GM12878 (cell line): ENCODE data around the gene VLDLR. TPM values are rescaled to one million over a fixed set of nuclear protein-coding genes. Genes with fewer than 3 reads are reported as not detected.

Source experiments
- ATAC-seq: fragments of 200-7000 bp; cut with Tn5 transposase; 3 replicates; pipeline ENCODE4 v1.9.1; 2020; ENCODE audit warnings: mild to moderate bottlenecking, moderate library complexity
- BruUV-seq: library from RNA; stranded (reverse); fragments of 400-500 nt; replicated peaks from 2 replicates; lab custom pipeline; 2021; lab: Mats Ljungman, UMichigan
- CTCF ChIA-PET: fragments of 300-600 bp; sonication (Branson Sonifier 250); formaldehyde crosslinking; extraction: SDS; loops from one replicate; lab custom pipeline; 2021; ENCODE audit warnings: inconsistent platforms; lab: Yijun Ruan, JAX
- POLR2A ChIA-PET: fragments of 350-600 bp; formaldehyde crosslinking; extraction: SDS; loops from one replicate; lab custom pipeline; 2021; ENCODE audit warnings: inconsistent platforms; lab: Charles Lee
- RAD21 ChIA-PET: fragments of 300-600 bp; sonication (Branson Sonifier 250); formaldehyde crosslinking; loops from one replicate; lab custom pipeline; 2023; ENCODE audit warnings: antibody characterized with exemption; ENCODE audit not compliant: unreplicated experiment; lab: Charles Lee
- SMC1A ChIA-PET: fragments of 300-600 bp; sonication (Branson Sonifier 250); formaldehyde crosslinking; loops from one replicate; lab custom pipeline; 2023; ENCODE audit not compliant: unreplicated experiment, uncharacterized antibody; lab: Charles Lee
- DNase-seq: peaks from one replicate; pipeline ENCODE4 v3.0.0-alpha.2; 2011; ENCODE audit warnings: low read depth, low spot score
- FAIRE-seq: peaks from 3 replicates; lab custom pipeline; 2011; peaks lifted over from hg19 to GRCh38; lab: Jason Lieb, UNC
- H2AFZ ChIP-seq: 2 replicates; pipeline ENCODE4 v1.6.0; 2011; ENCODE audit warnings: low read depth, low read length, control low read depth; ENCODE audit not compliant: control insufficient read depth
- H3K27ac ChIP-seq: 2 replicates; pipeline ENCODE4 v1.5.1; 2011; ENCODE audit warnings: control low read depth; ENCODE audit not compliant: control insufficient read depth, insufficient read depth
- H3K27me3 ChIP-seq, 2 experiments: replicated peaks in 1 of 2; 2 replicates each; pipeline versions ENCODE4 v1.6.0 to v1.6.1; 2011; ENCODE audit warnings: low read length in 1 of 2; ENCODE audit not compliant: control insufficient read depth in 2 of 2, insufficient read depth in 2 of 2
- H3K36me3 ChIP-seq, 2 experiments: 2 replicates each; pipeline ENCODE4 v1.5.1; 2011; ENCODE audit warnings: low read length in 1 of 2; ENCODE audit not compliant: control insufficient read depth in 2 of 2, insufficient read depth in 2 of 2
- H3K4me1 ChIP-seq: 2 replicates; pipeline ENCODE4 v1.6.1; 2011; ENCODE audit warnings: mild to moderate bottlenecking, low read length, moderate library complexity, mixed read lengths; ENCODE audit not compliant: control insufficient read depth, insufficient read depth
- H3K4me2 ChIP-seq: 2 replicates; pipeline ENCODE4 v1.6.0; 2011; ENCODE audit warnings: control low read depth; ENCODE audit not compliant: control insufficient read depth, insufficient read depth
- H3K4me3 ChIP-seq: fragments of 200-600 bp; sonication (generic); 2 replicates; pipeline ENCODE4 v1.5.1; 2016
- H3K79me2 ChIP-seq: 2 replicates; pipeline ENCODE4 v1.6.0; 2011; ENCODE audit warnings: low read length; ENCODE audit not compliant: control insufficient read depth, insufficient read depth
- H3K9ac ChIP-seq: 2 replicates; pipeline ENCODE4 v1.8.0; 2011; ENCODE audit warnings: low read length, control low read depth, mixed read lengths; ENCODE audit not compliant: control insufficient read depth, insufficient read depth
- H3K9me3 ChIP-seq: replicated peaks from 3 replicates; pipeline ENCODE4 v1.5.1; 2011; ENCODE audit warnings: mild to moderate bottlenecking, low read length; ENCODE audit not compliant: control insufficient read depth, insufficient read depth
- H4K20me1 ChIP-seq: 2 replicates; pipeline ENCODE4 v1.6.0; 2011; ENCODE audit not compliant: control insufficient read depth, insufficient read depth
- CBX5 ChIP-seq: sonication (generic); IDR thresholded peaks from 2 replicates; pipeline ENCODE4 v1.6.1; 2016; ENCODE audit warnings: low read depth, moderate library complexity, mild to moderate bottlenecking, inconsistent platforms
- CHD1 ChIP-seq: IDR thresholded peaks from 2 replicates; pipeline ENCODE4 v1.6.1; 2012; ENCODE audit warnings: low read depth, low read length, improper control_type of control experiment
- E2F4 ChIP-seq: IDR thresholded peaks from 2 replicates; pipeline ENCODE4 v1.6.1; 2012; ENCODE audit warnings: low read depth, low read length, improper control_type of control experiment
- EED ChIP-seq: sonication (generic); IDR thresholded peaks from 2 replicates; pipeline ENCODE4 v1.6.1; 2016; ENCODE audit warnings: antibody characterized with exemption, low read depth
- HDGF ChIP-seq: fragments of 450-650 bp; IDR thresholded peaks from 2 replicates; pipeline ENCODE4 v1.6.1; 2016; ENCODE audit warnings: antibody characterized with exemption
- MEF2A ChIP-seq: IDR thresholded peaks from 2 replicates; pipeline ENCODE4 v1.6.1; 2011; ENCODE audit warnings: low read depth, mild to moderate bottlenecking, low read length, moderate library complexity; ENCODE audit not compliant: insufficient read depth
- NR2C2 ChIP-seq: IDR thresholded peaks from 2 replicates; pipeline ENCODE4 v1.6.1; 2011; ENCODE audit warnings: borderline replicate concordance, low read depth; ENCODE audit not compliant: control insufficient read depth, insufficient read length
- POLR2AphosphoS2 ChIP-seq: IDR thresholded peaks from 2 replicates; pipeline ENCODE4 v1.6.1; 2011; ENCODE audit warnings: low read depth, mild to moderate bottlenecking, low read length, improper control_type of control experiment, moderate library complexity
- ZBED1 ChIP-seq: IDR thresholded peaks from 2 replicates; pipeline ENCODE4 v1.6.1; 2016; ENCODE audit warnings: borderline replicate concordance
- ZNF207 ChIP-seq: fragments of 450-650 bp; IDR thresholded peaks from 2 replicates; pipeline ENCODE4 v1.6.1; 2014; ENCODE audit warnings: antibody characterized with exemption, mild to moderate bottlenecking, borderline replicate concordance
- WGBS: methylation state at CpG from one replicate; pipeline ENCODE4 v1.1.6; 2016; ENCODE audit warnings: low lambda C conversion rate; ENCODE audit not compliant: insufficient replicate concordance, insufficient coverage; ENCODE audit errors: missing lambda C conversion rate; 5-methylcytosine and 5-hydroxymethylcytosine counted together
- in situ Hi-C: fragments of 300-500 bp; cut with MboI; formaldehyde crosslinking; loops from 9 replicates; pipeline ENCODE4 v1.14.3; 2018; ENCODE audit warnings: mixed read lengths
- intact Hi-C: fragments of 100-400 bp; cut with micrococcal nuclease; formaldehyde crosslinking; loops from one replicate; pipeline ENCODE4 v1.14.2; 2022; ENCODE audit not compliant: unreplicated experiment
- polyA plus RNA-seq, 11 experiments: library from polyadenylated mRNA; depleted of rRNA in 4 of 11; unstranded in 6 of 11; stranded (reverse) in 5 of 11; fragments of >200 nt; fragmentation: Nextera tagmentation in 4 of 11; fragmentation: Illumina TruSeq in 1 of 11; extraction: Ambion mirVana in 4 of 11; extraction: Trizol in 1 of 11; gene quantifications; 1 replicate in 1 of 11; 2 replicates in 10 of 11; pipeline versions ENCODE4 v1.2.1 to v1.2.3, GENCODE V29; 2011 to 2016; ENCODE audit warnings: inconsistent platforms in 2 of 11, missing spikeins in 2 of 11, low read depth in 1 of 11
- total RNA-seq, 4 experiments: library from RNA; depleted of rRNA in 3 of 4; stranded (reverse); fragments of >200 nt in 3 of 4; fragmentation: Illumina TruSeq in 1 of 4; extraction: Trizol in 1 of 4; gene quantifications; 2 replicates each; pipeline versions ENCODE4 v1.2.1 to v1.2.3, GENCODE V29; 2013 to 2021
- TF ChIP-seq, protein P1 (sequence below): fragments of 450-650 bp; IDR thresholded peaks from 2 replicates; pipeline ENCODE4 v1.6.1; 2017; ENCODE audit warnings: borderline replicate concordance
- TF ChIP-seq, protein P2 (sequence below): fragments of 450-650 bp; conservative IDR thresholded peaks from 2 replicates; pipeline ENCODE4 v1.6.1; 2017; ENCODE audit warnings: mild to moderate bottlenecking, moderate library complexity

The VLDLR gene
- total and polyA plus RNA-seq, 10 of the 15 experiments (the other 5 are each of a cell fraction or from before 2014, with no cell fraction given): 0.14 to 5.9 (median 0.57) TPM

GRCh38 chr9:2628919-2629318 lies 7.3 kb downstream of the VLDLR start:
- CTCF ChIA-PET: interaction anchor here (1.4 kb wide), 1 partner anchor 12 kb away, joined by 4 read pairs; no protein-coding TSS in a partner anchor
- H3K4me1 ChIP-seq: no peaks in the 10 kb centered on the region
- no peaks in the 10 kb centered on the region for H3K36me3 ChIP-seq
- no TSS peak for BruUV-seq
- intact Hi-C loops (loop anchor here (10.0 kb wide), 1 partner anchor 374 kb away; no protein-coding TSS in a partner anchor), in situ Hi-C loops (no loop called here)
- no peaks in the 10 kb centered on the region; the same call in 2 of the 3 replicates for H3K9me3 ChIP-seq
- RAD21 ChIA-PET: interaction anchor here (1.3 kb wide), 1 partner anchor 27 kb away, joined by 4 read pairs; no protein-coding TSS in a partner anchor
- no peaks in the 10 kb centered on the region for H3K79me2 ChIP-seq
- 75% methylated on average over 5 of the region's 5 CpGs for WGBS
- FAIRE-seq (no peak), ATAC-seq (no peak)
- no peak overlapping the region for H3K4me2 ChIP-seq
- SMC1A ChIA-PET: no interaction called here
- no peaks in the 10 kb centered on the region; a peak in 1 of 4 replicates for H3K27me3 ChIP-seq
- POLR2A ChIA-PET: no interaction called here
- H2AFZ ChIP-seq: no peak overlapping the region
- no peak overlapping the region for H3K27ac ChIP-seq
- H4K20me1 ChIP-seq: no peaks in the 10 kb centered on the region; the same call in 1 of the 2 replicates
- TF ChIP-seq EED: no peak
- TF ChIP-seq, all 136 proteins: peak for 0
- Histone ChIP-seq H3K4me3 (no peak overlapping the region), H3K9ac (no peak overlapping the region)
- DNase-seq: no peak

DNA sequence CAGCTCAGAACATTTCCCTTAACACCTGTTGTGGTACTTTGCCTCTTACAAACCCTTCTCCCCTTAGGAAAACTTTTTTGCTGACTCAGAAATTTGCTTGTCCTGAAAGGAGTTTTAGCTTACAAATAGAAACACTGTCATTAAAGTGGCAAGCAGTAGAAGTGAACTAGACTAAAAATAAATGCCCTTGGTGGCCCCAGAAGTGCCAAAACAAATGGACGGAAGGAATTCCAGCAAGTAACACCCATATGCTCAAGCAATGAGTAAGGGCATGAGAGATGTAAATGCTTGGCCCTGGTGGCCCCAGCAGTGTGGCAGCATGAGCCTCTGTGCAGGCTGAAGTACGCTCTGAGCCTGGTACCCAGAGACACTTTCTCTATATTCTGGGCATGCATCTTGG lies 8.6 kb downstream of the VLDLR start:
- in situ Hi-C loops: no loop called here
- intact Hi-C loops: no loop called here
- Histone ChIP-seq H3K27ac (no peak overlapping the region), H3K9me3 (no peaks in the 10 kb centered on the region; the same call in 2 of the 3 replicates), H3K27me3 (no peaks in the 10 kb centered on the region), H3K9ac (no peak overlapping the region), H3K36me3 (no peaks in the 10 kb centered on the region), H3K4me1 (no peaks in the 10 kb centered on the region), H3K4me3 (no peak overlapping the region), H2AFZ (no peak overlapping the region), H3K79me2 (no peaks in the 10 kb centered on the region), H4K20me1 (no peaks in the 10 kb centered on the region), H3K4me2 (no peak overlapping the region)
- FAIRE-seq (no peak), ATAC-seq (no peak), DNase-seq (no peak)
- POLR2A ChIA-PET: no interaction called here
- WGBS: 61% methylated on average over 2 of the region's 2 CpGs
- CTCF ChIA-PET: no interaction called here
- no TSS peak for BruUV-seq
- SMC1A ChIA-PET: interaction anchor here (0.9 kb wide), 1 partner anchor 17 kb away, joined by 3 read pairs; no protein-coding TSS in a partner anchor
- RAD21 ChIA-PET: interaction anchor here (0.5 to 1.3 kb wide), 2 partner anchors 28 to 134 kb away, joined by 3 to 4 read pairs; no protein-coding TSS in a partner anchor
- TF ChIP-seq, protein P1, sequence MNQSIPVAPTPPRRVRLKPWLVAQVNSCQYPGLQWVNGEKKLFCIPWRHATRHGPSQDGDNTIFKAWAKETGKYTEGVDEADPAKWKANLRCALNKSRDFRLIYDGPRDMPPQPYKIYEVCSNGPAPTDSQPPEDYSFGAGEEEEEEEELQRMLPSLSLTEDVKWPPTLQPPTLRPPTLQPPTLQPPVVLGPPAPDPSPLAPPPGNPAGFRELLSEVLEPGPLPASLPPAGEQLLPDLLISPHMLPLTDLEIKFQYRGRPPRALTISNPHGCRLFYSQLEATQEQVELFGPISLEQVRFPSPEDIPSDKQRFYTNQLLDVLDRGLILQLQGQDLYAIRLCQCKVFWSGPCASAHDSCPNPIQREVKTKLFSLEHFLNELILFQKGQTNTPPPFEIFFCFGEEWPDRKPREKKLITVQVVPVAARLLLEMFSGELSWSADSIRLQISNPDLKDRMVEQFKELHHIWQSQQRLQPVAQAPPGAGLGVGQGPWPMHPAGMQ: no peak
- TF ChIP-seq MEF2A: no peak
- TF ChIP-seq ZBED1: no peak
- TF ChIP-seq, protein P2, sequence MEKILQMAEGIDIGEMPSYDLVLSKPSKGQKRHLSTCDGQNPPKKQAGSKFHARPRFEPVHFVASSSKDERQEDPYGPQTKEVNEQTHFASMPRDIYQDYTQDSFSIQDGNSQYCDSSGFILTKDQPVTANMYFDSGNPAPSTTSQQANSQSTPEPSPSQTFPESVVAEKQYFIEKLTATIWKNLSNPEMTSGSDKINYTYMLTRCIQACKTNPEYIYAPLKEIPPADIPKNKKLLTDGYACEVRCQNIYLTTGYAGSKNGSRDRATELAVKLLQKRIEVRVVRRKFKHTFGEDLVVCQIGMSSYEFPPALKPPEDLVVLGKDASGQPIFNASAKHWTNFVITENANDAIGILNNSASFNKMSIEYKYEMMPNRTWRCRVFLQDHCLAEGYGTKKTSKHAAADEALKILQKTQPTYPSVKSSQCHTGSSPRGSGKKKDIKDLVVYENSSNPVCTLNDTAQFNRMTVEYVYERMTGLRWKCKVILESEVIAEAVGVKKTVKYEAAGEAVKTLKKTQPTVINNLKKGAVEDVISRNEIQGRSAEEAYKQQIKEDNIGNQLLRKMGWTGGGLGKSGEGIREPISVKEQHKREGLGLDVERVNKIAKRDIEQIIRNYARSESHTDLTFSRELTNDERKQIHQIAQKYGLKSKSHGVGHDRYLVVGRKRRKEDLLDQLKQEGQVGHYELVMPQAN: no peak
- TF ChIP-seq HDGF: no peak
- TF ChIP-seq NR2C2: no peak
- no peak for TF ChIP-seq ZNF207
- no peak for TF ChIP-seq CBX5
- no peak for TF ChIP-seq POLR2AphosphoS2
- no peak for TF ChIP-seq E2F4
- TF ChIP-seq CHD1: no peak
